Stimulated activated CD4-positive, alpha-beta T cell treated with anti-CD3 and anti-CD28 coated beads, TNF-alpha, amount 100 ng/mL, for 4 hours (primary cell): ENCODE measurements around the gene KRR1.

Source experiments
- DNase-seq, 3 experiments: peaks; one replicate each; pipeline ENCODE4 v3.0.0-alpha.2; 2020; ENCODE audit warnings: low read depth in 3 of 3

KRR1 gene

GRCh38 chr12:75511116-75512048 is at the start of gene KRR1:
Gene KRR1, minus strand, starts transcription at chr12:75511609. Its CDS starts 12 bp downstream, at chr12:75511597.
- DNase-seq, result peak; percentile 59 to 82 (median 79)

DNA sequence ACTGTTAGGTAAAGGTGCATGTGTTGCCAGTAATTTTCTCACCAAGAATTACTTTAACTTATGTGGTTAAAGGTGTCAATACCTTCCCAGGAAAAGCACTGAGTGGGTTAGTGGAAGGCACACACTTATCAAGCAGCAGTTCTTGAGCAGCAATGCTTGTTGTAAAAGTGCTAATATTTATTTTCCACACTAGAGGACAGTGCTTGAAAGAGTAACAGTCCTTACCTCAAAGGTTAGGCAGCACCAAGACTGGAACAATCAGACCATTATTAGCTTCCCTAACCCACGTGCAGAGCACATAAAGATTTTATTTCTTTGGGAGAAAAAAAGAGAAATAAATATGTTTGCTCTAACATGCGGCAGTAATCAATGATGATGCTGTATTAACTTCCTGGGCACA is 48.8 kb upstream of the KRR1 start:
- DNase-seq, result no peak

- DNase-seq, result no peak
These were observed 46.9 kb upstream of the KRR1 start for GRCh38 chr12:75558287-75558686.

GRCh38 chr12:75556311-75556899 is 45.0 kb upstream of the KRR1 start:
- DNase-seq, result no peak

GRCh38 chr12:75554556-75554880 is 43.1 kb upstream of the KRR1 start:
- DNase-seq, result no peak

DNA sequence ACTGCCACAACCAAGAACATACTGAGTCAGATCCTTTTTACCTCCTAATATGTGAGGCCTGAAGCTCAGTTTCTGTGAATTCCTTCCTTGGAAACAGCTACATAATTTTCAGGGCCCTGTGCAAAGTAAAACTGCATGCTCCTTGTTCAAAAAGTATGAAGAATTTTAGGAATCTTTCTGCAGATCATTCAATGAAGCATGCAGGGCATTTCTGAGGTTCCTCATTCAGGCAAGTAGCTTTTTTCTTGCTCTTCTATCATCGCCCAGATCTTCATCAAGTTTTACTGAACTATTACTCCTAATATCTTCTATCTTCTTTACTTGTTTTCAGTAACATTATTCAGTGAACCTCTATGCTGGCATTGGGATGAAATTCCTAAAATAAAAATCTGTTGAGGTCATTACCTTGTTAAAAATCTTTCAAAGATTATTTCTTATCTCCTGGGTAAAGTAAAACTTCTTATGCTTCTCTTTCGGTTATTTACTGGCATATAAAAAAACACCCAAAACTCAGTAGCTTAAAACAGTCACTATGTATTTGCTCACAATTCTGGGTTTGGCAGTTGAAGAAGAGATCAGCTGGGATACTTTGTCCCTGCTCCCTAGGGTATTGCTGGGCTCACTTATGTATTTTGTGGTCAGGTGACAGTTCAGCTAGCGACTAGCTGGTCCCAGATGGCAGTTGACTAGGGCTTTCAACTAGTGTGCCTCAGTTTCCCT is 42.6 kb upstream of the KRR1 start:
- no peak for DNase-seq

DNA sequence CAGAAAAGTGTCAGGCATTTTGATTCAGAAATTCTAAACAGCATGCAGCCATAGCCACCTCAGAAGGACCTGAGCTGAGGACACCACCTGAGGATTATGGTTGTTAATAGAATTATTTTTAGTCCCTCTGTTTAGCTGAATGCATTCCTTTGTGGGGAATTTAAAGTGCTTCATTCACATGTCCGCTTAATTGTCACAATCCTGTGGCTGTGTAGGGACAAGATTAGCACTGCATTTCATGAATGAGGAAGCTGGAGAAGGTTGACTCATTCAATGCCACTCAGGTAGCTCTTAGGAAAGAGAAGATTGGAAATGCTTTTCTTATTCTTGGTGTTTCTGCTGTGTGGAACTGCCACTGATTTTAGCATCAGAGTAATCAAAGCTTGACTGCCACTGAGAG is 42.0 kb upstream of the KRR1 start:
- DNase-seq, result no peak

DNA sequence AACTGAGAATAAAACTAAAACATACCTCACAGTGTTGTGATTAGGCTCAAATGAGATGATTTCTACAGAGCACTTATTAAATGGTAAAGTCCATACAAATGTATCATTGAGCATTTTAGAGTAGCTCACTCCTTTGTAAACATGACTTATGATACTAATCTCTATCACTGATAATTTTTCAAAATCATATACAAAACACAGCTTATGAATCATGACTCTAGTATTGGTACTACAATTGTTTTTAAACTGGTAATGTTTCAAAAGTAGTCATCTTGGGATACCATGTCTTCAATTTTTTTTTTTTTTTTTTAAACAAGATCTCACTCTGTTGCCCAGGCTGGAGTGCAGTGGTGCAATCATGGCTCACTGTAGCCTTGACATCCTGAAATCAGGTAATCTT is 40.1 kb upstream of the KRR1 start:
- DNase-seq, result no peak

DNA sequence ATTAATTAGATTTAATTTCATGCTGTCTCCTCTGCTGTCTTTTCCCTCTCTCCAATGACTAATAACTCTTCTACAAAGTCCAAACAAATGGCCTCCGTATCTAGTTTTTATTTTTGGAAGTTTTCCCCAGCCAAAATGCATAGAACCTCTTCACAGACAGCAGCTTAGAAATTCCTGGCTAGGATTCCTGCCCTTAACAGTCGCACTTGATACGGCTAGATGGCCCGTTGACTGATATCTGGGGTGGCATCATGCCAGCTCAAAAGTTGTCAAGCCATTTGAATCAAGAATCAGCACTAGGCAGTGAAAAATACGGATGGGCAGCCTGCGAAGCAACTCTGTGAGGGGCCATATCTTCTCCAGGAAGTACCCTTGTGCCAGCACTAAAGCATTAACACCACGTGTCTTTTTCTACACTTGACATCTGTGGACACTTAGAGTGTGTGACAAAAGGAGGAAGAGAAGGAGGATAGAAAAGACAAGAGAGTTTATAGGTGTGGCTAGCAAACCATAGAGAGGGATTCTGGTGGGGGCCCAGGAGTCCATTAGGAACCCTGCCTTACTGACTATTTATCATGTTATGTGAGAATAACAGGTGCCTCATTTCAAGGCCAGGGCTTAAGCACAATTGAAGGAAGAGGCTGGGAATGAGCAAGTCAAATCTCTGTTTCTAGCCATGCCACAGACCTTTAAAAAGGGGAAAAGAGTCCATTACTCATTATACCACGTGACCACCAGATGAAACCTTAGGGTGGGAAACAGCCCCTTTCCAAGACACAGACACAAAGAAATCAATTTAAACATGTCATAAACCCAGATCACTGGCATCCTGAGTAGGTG is 39.2 kb upstream of the KRR1 start:
- no peak for DNase-seq

GRCh38 chr12:75549989-75550388 is 38.6 kb upstream of the KRR1 start:
- no peak for DNase-seq

GRCh38 chr12:75548879-75549278 is 37.5 kb upstream of the KRR1 start:
- no peak for DNase-seq

- DNase-seq, result no peak
These were observed 34.2 kb upstream of the KRR1 start for GRCh38 chr12:75545636-75546035.

- DNase-seq, result no peak
These were observed 32.1 kb upstream of the KRR1 start for GRCh38 chr12:75543529-75543928.

DNA sequence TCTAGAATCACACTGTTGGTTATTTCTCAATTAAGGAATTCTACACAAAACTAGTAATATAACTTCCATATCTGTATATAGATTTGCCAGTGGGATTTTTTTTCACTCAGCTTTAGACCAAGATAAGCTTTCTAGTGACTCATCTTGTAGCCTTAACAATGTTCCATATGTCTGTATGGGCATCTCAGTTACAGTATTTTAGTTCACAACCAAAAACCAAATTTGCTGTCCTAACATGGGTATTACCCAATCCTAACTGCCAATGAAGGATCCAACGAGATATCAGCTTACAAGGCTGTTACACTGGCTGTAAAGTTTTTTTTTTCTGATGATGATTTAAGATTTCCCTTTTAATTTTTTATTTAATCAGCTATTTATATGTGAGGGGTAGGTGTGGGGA is 31.5 kb upstream of the KRR1 start:
- DNase-seq, result no peak

GRCh38 chr12:75539889-75540288 is 28.5 kb upstream of the KRR1 start:
- no peak for DNase-seq

DNA sequence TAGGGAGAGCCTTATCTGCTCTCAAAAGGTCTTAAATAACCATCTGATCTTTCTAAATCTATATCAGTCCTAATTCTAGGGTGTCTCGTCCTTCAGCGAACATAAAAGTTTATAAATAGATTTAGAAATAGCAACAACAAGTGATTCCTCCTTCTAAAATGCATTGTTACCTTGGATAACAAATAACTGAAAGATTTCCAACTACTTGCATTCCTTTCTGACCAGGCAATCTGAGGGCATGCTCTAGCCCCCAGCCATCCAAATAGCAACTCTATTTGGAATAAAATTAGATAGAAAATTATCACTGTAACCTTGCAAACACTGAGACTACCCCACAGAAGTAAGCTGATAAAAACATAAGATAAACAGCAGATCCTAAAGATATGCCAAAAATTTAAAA is 21.8 kb upstream of the KRR1 start:
- no peak for DNase-seq

- no peak for DNase-seq
These were observed 18.4 kb upstream of the KRR1 start for GRCh38 chr12:75529826-75530225.

- DNase-seq, result no peak
These were observed 17.9 kb upstream of the KRR1 start for GRCh38 chr12:75529316-75529715.

DNA sequence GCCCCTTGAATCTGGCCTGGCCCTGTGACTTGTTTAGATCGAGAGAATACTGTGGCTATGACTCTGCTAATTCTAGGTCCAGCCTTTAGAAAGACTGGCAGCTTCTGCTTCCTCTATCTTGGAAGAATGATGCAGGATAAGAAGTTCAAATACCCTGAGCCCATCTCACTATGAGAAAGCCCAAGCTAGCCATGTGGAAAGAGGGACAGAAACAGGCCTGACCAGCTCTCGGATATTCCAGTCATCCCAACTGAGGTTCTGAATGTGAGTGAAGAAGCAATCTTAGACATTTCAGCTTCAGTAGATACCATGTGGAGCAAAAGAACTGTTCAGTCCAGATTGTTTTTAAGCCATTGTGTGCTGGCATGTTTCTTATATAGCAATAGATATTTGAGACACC is 17.3 kb upstream of the KRR1 start:
- no peak for DNase-seq

DNA sequence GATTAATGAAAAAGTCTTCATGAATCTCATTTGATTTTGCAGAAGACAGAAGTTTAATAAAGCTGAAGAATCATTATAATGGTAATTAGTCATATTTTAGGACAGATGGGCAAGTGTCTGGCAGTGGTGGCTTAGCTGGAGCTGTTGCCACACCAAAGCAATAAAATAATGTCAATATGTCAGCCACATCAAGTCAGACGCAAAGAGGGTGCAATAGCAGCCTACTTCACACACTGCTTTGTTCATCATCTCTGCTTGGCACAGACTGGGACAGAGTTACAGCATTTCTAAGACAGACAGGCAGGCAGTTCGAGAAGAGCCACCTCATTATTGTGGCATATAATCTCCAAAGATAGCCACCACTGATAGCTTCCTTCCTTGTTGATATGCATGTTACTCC is 16.9 kb upstream of the KRR1 start:
- no peak for DNase-seq

DNA sequence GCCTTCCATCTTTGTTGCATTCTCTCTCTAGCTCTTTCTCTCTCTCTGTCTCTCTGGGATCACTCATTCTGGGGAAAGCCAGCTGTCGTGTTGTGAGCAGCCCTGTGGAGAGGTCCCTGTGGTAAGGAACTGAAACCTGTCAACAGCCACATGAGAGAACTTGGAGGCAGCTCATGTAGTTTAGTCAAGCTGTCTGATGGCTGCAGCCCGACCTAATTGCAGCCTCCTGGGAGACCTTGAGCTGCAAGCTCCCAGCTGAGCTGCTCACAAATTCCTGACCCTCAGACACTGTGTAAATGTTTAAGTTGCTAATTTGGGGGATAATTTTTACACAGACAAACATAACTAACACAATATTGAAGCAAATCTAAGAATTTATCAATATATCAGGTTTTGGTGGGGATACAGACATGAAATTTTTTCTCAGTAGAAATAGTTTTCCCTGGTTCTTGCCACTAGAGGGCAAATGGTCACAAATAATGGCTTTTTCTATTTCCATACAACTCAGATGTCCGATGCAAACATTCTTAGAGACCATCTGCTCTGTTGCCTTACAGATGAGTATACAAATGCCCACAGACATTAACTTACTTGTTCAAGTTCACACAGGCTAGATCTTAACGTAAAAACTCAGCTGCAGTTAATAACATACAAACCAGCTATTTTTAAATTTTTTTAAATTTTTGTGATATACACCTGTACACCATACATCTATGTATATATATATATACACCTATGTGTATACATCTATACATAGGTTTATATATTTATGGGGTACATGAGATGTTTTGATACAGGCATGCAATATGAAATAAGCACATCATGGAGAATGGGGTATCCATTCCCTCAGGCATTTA is 15.5 kb upstream of the KRR1 start:
- peak in 1 of 3 experiments; percentile 1 for DNase-seq
